ENCODE measurements around the gene SART3.

The SART3 gene

GRCh38 chr12:108567406-108568337 lies 6.7 kb upstream of the SART3 start:
- H3K4me3 ChIP-seq (ENCODE audit: extremely low read depth, insufficient read depth, low read length, poor library complexity, severe bottlenecking) = no peak overlapping the region
- H3K9me3 ChIP-seq (ENCODE audit: control insufficient read depth, low read length) = no peaks in the 10 kb centered on the region
- 92 to 94% methylated on average over 4 to 5 of the region's 7 CpGs for WGBS, 2 experiments (ENCODE audit: insufficient coverage in 2 of 2)
- no peak overlapping the region for H3K27ac ChIP-seq (ENCODE audit: low read depth, low read length, severe bottlenecking)
- H3K4me1 ChIP-seq (ENCODE audit: control insufficient read depth, insufficient read depth, low read length, poor library complexity, severe bottlenecking) = no peaks in the 10 kb centered on the region
- H3K36me3 ChIP-seq (ENCODE audit: control insufficient read depth, insufficient read depth, low read length) = peaks cover 61% of the 10 kb centered on the region

- H3K4me3 ChIP-seq (ENCODE audit: extremely low read depth, insufficient read depth, low read length, poor library complexity, severe bottlenecking) = no peak overlapping the region
- H3K27ac ChIP-seq (ENCODE audit: low read depth, low read length, severe bottlenecking) = no peak overlapping the region
- peaks cover 61% of the 10 kb centered on the region for H3K36me3 ChIP-seq (ENCODE audit: control insufficient read depth, insufficient read depth, low read length)
- 97 to 100% methylated on average over 4 of the region's 4 CpGs for WGBS, 2 experiments (ENCODE audit: insufficient coverage in 2 of 2)
- no peaks in the 10 kb centered on the region for H3K4me1 ChIP-seq (ENCODE audit: control insufficient read depth, insufficient read depth, low read length, poor library complexity, severe bottlenecking)
- no peaks in the 10 kb centered on the region for H3K9me3 ChIP-seq (ENCODE audit: control insufficient read depth, low read length)
Observed at GRCh38 chr12:108566452-108566851, 5.5 kb upstream of the SART3 start.

- no peaks in the 10 kb centered on the region for H3K4me1 ChIP-seq (ENCODE audit: control insufficient read depth, insufficient read depth, low read length, poor library complexity, severe bottlenecking)
- H3K9me3 ChIP-seq (ENCODE audit: control insufficient read depth, low read length) = no peaks in the 10 kb centered on the region
- WGBS, 2 experiments (ENCODE audit: insufficient coverage in 2 of 2) = 100% methylated on average over 2 of the region's 2 CpGs
- peaks cover 61% of the 10 kb centered on the region for H3K36me3 ChIP-seq (ENCODE audit: control insufficient read depth, insufficient read depth, low read length)
- H3K4me3 ChIP-seq (ENCODE audit: extremely low read depth, insufficient read depth, low read length, poor library complexity, severe bottlenecking) = no peak overlapping the region
- H3K27ac ChIP-seq (ENCODE audit: low read depth, low read length, severe bottlenecking) = no peak overlapping the region
Observed at GRCh38 chr12:108565976-108566375, 5.0 kb upstream of the SART3 start.

- no peak overlapping the region for H3K27ac ChIP-seq (ENCODE audit: low read depth, low read length, severe bottlenecking)
- H3K4me3 ChIP-seq (ENCODE audit: extremely low read depth, insufficient read depth, low read length, poor library complexity, severe bottlenecking) = no peak overlapping the region
- H3K9me3 ChIP-seq (ENCODE audit: control insufficient read depth, low read length) = no peaks in the 10 kb centered on the region
- peaks cover 61% of the 10 kb centered on the region for H3K36me3 ChIP-seq (ENCODE audit: control insufficient read depth, insufficient read depth, low read length)
- WGBS, 2 experiments (ENCODE audit: insufficient coverage in 2 of 2) = 100% methylated on average over 1 of the region's 3 CpGs; no CpG with 5 or more reads in 1 of the 2 experiments
- no peaks in the 10 kb centered on the region for H3K4me1 ChIP-seq (ENCODE audit: control insufficient read depth, insufficient read depth, low read length, poor library complexity, severe bottlenecking)
Observed at GRCh38 chr12:108565146-108565545, 4.2 kb upstream of the SART3 start.

GRCh38 chr12:108564724-108565123 lies 3.8 kb upstream of the SART3 start:
- H3K9me3 ChIP-seq (ENCODE audit: control insufficient read depth, low read length) = no peaks in the 10 kb centered on the region
- no peak overlapping the region for H3K27ac ChIP-seq (ENCODE audit: low read depth, low read length, severe bottlenecking)
- peaks cover 58% of the 10 kb centered on the region for H3K36me3 ChIP-seq (ENCODE audit: control insufficient read depth, insufficient read depth, low read length)
- H3K4me3 ChIP-seq (ENCODE audit: extremely low read depth, insufficient read depth, low read length, poor library complexity, severe bottlenecking) = no peak overlapping the region
- H3K4me1 ChIP-seq (ENCODE audit: control insufficient read depth, insufficient read depth, low read length, poor library complexity, severe bottlenecking) = no peaks in the 10 kb centered on the region

GRCh38 chr12:108563804-108564151 lies 2.8 kb upstream of the SART3 start:
- peak overlapping the region; percentile 98 for H3K4me3 ChIP-seq (ENCODE audit: extremely low read depth, insufficient read depth, low read length, poor library complexity, severe bottlenecking)
- peak overlapping the region; percentile 46 for H3K27ac ChIP-seq (ENCODE audit: low read depth, low read length, severe bottlenecking)
- peaks cover 60% of the 10 kb centered on the region for H3K36me3 ChIP-seq (ENCODE audit: control insufficient read depth, insufficient read depth, low read length)
- peaks cover 3% of the 10 kb centered on the region for H3K4me1 ChIP-seq (ENCODE audit: control insufficient read depth, insufficient read depth, low read length, poor library complexity, severe bottlenecking)
- no CpG with 5 or more reads among the region's 1 CpG for WGBS, 2 experiments (ENCODE audit: insufficient coverage in 2 of 2)
- no peaks in the 10 kb centered on the region for H3K9me3 ChIP-seq (ENCODE audit: control insufficient read depth, low read length)

- Histone ChIP-seq H3K4me1 (ENCODE audit: control insufficient read depth, insufficient read depth, low read length, poor library complexity, severe bottlenecking) (peaks cover 3% of the 10 kb centered on the region), H3K36me3 (ENCODE audit: control insufficient read depth, insufficient read depth, low read length) (peaks cover 55% of the 10 kb centered on the region), H3K4me3 (ENCODE audit: extremely low read depth, insufficient read depth, low read length, poor library complexity, severe bottlenecking) (peak overlapping the region; percentile 98), H3K27ac (ENCODE audit: low read depth, low read length, severe bottlenecking) (peak overlapping the region; percentile 77), H3K9me3 (ENCODE audit: control insufficient read depth, low read length) (no peaks in the 10 kb centered on the region)
- WGBS, 2 experiments (ENCODE audit: insufficient coverage in 2 of 2) = 3 to 4% methylated on average over 3 to 5 of the region's 14 CpGs
Observed at GRCh38 chr12:108563136-108563803, 2.3 kb upstream of the SART3 start.

GRCh38 chr12:108562348-108563135 lies 1.6 kb upstream of the SART3 start, which contains the start of gene ISCU:
ISCU (plus strand) TSS chr12:108562596; CDS start chr12:108562623, 27 bp downstream.
- Histone ChIP-seq H3K36me3 (ENCODE audit: control insufficient read depth, insufficient read depth, low read length) (peaks cover 55% of the 10 kb centered on the region), H3K4me3 (ENCODE audit: extremely low read depth, insufficient read depth, low read length, poor library complexity, severe bottlenecking) (peak within 1 kb of the TSS; percentile 98), H3K4me1 (ENCODE audit: control insufficient read depth, insufficient read depth, low read length, poor library complexity, severe bottlenecking) (peaks cover 3% of the 10 kb centered on the region), H3K9me3 (ENCODE audit: control insufficient read depth, low read length) (no peaks in the 10 kb centered on the region), H3K27ac (ENCODE audit: low read depth, low read length, severe bottlenecking) (peak within 1 kb of the TSS; percentile 99)
- 0% methylated on average over 65 to 71 of the region's 72 CpGs for WGBS, 2 experiments (ENCODE audit: insufficient coverage in 2 of 2)

- Histone ChIP-seq H3K4me1 (ENCODE audit: control insufficient read depth, insufficient read depth, low read length, poor library complexity, severe bottlenecking) (peaks cover 3% of the 10 kb centered on the region), H3K27ac (ENCODE audit: low read depth, low read length, severe bottlenecking) (peak overlapping the region; percentile 99), H3K9me3 (ENCODE audit: control insufficient read depth, low read length) (no peaks in the 10 kb centered on the region), H3K4me3 (ENCODE audit: extremely low read depth, insufficient read depth, low read length, poor library complexity, severe bottlenecking) (peak overlapping the region; percentile 98), H3K36me3 (ENCODE audit: control insufficient read depth, insufficient read depth, low read length) (peaks cover 54% of the 10 kb centered on the region)
- WGBS, 2 experiments (ENCODE audit: insufficient coverage in 2 of 2) = 0 to 2% methylated on average over 19 of the region's 20 CpGs
Observed at GRCh38 chr12:108561852-108562347, 927 bp upstream of the SART3 start.

- Histone ChIP-seq H3K4me1 (ENCODE audit: control insufficient read depth, insufficient read depth, low read length, poor library complexity, severe bottlenecking) (peaks cover 3% of the 10 kb centered on the region), H3K9me3 (ENCODE audit: control insufficient read depth, low read length) (no peaks in the 10 kb centered on the region), H3K36me3 (ENCODE audit: control insufficient read depth, insufficient read depth, low read length) (peaks cover 52% of the 10 kb centered on the region), H3K27ac (ENCODE audit: low read depth, low read length, severe bottlenecking) (peak overlapping the region; percentile 99), H3K4me3 (ENCODE audit: extremely low read depth, insufficient read depth, low read length, poor library complexity, severe bottlenecking) (peak overlapping the region; percentile 98)
- 0% methylated on average over 6 to 8 of the region's 12 CpGs for WGBS, 2 experiments (ENCODE audit: insufficient coverage in 2 of 2)
Observed at GRCh38 chr12:108560321-108560721, 652 bp downstream of the SART3 start.
